Measurements from ENCODE around the gene FCHSD1. TPM values are rescaled to one million over a fixed set of nuclear protein-coding genes. Genes with fewer than 3 reads are reported as not detected.

Gene FCHSD1
- 41.1 TPM for total RNA-seq

GRCh38 chr5:141650851-141651727 is at the start of gene FCHSD1:
Gene FCHSD1 (minus strand): TSS chr5:141651418. CDS start chr5:141651368, 50 bp downstream.
- Histone ChIP-seq H3K9me3 (ENCODE audit: low read depth, low read length) (no peaks in the 10 kb centered on the region), H3K4me3 (ENCODE audit: low read length) (peak within 1 kb of the TSS; percentile 64), H3K4me1 (ENCODE audit: insufficient read depth, low read length) (peaks cover 17% of the 10 kb centered on the region), H3K27me3 (ENCODE audit: insufficient read depth, low read length) (no peaks in the 10 kb centered on the region)

DNA sequence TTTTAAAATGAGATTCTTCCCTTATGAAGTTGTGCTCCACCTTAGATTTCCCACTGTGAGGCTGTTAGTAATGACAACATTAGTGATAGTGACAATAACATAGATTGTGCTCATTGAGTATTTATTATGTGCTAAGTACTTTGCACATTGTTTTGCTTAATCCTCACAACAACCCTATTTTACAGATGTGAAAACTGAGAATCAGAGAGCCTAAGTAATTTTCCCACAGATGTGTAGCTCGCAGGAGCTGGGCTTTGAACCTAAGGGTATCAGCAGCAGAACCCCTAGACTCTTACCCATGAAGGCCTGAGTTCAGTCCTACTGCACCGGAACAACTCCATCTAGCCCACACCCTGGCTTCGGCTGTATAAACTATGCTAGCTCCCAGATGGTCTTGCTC is 46.4 kb upstream of the FCHSD1 start:
- Histone ChIP-seq H3K4me1 (ENCODE audit: insufficient read depth, low read length) (peaks cover 18% of the 10 kb centered on the region), H3K27me3 (ENCODE audit: insufficient read depth, low read length) (peaks cover 35% of the 10 kb centered on the region), H3K9me3 (ENCODE audit: low read depth, low read length) (no peaks in the 10 kb centered on the region), H3K4me3 (ENCODE audit: low read length) (no peak overlapping the region)

GRCh38 chr5:141696431-141696830 is 45.2 kb upstream of the FCHSD1 start:
- H3K4me1 ChIP-seq (ENCODE audit: insufficient read depth, low read length) = peaks cover 19% of the 10 kb centered on the region
- peaks cover 25% of the 10 kb centered on the region for H3K27me3 ChIP-seq (ENCODE audit: insufficient read depth, low read length)

DNA sequence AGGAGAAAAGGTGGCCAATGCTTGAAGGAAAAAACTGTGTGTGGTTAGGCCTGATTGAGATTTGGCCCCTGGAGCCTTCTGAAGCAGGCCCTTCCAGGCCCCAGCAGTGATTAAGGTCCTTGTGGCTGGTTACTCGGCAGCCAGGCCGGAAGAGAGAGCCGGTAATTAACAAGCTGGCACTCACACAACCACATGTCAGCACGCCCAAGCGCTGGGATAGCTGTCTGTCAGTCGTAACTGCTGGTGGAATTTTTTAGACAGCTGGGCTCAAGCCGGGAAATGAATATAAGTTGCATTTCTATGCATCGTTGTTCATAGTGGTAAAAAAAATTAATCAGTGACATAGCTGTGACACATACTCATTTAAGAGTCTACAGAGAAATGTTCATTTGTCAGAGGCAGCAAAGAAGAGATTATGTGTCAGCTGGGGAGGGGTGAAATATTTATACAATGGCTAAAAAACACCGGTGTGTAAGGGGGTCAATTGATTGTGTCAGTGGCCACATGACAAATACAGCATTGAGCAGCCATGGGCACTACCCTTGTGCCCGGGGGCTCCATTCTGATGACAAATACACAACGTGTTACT is 44.5 kb upstream of the FCHSD1 start:
- H3K4me1 ChIP-seq (ENCODE audit: insufficient read depth, low read length) = peaks cover 19% of the 10 kb centered on the region
- no peaks in the 10 kb centered on the region for H3K9me3 ChIP-seq (ENCODE audit: low read depth, low read length)
- no peak overlapping the region for H3K4me3 ChIP-seq (ENCODE audit: low read length)
- peaks cover 25% of the 10 kb centered on the region for H3K27me3 ChIP-seq (ENCODE audit: insufficient read depth, low read length)

More at GRCh38 chr5:141696431-141696830, 45.2 kb upstream of the FCHSD1 start:
- Histone ChIP-seq H3K9me3 (ENCODE audit: low read depth, low read length) (no peaks in the 10 kb centered on the region), H3K4me3 (ENCODE audit: low read length) (no peak overlapping the region)

DNA sequence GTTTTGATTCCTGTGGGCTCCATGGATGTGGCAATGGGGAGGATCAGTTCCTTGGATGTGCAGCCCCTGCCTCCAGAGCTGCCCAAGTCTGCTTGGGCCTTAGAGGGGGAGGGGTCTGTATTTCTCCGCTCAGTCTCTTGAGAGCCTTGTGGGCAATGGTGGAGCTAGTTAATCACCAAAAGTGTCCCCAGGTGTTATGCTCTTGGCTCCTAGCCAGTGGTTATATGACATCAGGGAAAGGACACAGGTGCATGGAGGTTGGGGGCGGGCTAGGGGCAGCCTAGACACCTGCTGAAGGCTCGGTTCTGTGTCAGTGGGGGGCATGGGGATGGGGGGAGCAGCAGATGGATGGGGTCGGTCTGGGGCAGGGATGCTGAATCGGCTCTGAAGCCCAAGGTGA is 43.3 kb upstream of the FCHSD1 start:
- peaks cover 12% of the 10 kb centered on the region for H3K27me3 ChIP-seq (ENCODE audit: insufficient read depth, low read length)
- peaks cover 19% of the 10 kb centered on the region for H3K4me1 ChIP-seq (ENCODE audit: insufficient read depth, low read length)
- no peak overlapping the region for H3K4me3 ChIP-seq (ENCODE audit: low read length)
- no peaks in the 10 kb centered on the region for H3K9me3 ChIP-seq (ENCODE audit: low read depth, low read length)

- Histone ChIP-seq H3K9me3 (ENCODE audit: low read depth, low read length) (no peaks in the 10 kb centered on the region), H3K4me3 (ENCODE audit: low read length) (no peak overlapping the region), H3K4me1 (ENCODE audit: insufficient read depth, low read length) (peaks cover 19% of the 10 kb centered on the region), H3K27me3 (ENCODE audit: insufficient read depth, low read length) (peaks cover 6% of the 10 kb centered on the region)
Measured at GRCh38 chr5:141692919-141693725, 41.9 kb upstream of the FCHSD1 start.

DNA sequence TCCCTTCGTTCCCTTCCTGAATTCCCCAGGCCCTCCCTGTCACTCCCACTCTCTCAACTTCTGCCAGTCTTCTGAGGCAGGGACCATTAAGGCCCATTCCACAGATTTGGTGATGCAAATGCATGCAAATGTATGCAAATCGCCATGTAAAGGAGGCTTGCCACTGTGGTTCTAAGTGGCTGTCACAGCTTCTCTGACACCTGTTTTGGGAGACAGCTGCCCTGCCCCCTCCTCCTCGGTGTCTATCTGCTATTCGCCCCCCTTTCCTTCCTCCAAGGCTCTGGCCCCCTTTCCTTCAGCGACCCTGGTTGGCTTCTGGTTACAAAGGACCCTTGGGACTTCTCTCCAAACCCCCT is 41.3 kb upstream of the FCHSD1 start:
- Histone ChIP-seq H3K9me3 (ENCODE audit: low read depth, low read length) (no peaks in the 10 kb centered on the region), H3K27me3 (ENCODE audit: insufficient read depth, low read length) (peaks cover 6% of the 10 kb centered on the region), H3K4me1 (ENCODE audit: insufficient read depth, low read length) (peaks cover 19% of the 10 kb centered on the region), H3K4me3 (ENCODE audit: low read length) (no peak overlapping the region)

DNA sequence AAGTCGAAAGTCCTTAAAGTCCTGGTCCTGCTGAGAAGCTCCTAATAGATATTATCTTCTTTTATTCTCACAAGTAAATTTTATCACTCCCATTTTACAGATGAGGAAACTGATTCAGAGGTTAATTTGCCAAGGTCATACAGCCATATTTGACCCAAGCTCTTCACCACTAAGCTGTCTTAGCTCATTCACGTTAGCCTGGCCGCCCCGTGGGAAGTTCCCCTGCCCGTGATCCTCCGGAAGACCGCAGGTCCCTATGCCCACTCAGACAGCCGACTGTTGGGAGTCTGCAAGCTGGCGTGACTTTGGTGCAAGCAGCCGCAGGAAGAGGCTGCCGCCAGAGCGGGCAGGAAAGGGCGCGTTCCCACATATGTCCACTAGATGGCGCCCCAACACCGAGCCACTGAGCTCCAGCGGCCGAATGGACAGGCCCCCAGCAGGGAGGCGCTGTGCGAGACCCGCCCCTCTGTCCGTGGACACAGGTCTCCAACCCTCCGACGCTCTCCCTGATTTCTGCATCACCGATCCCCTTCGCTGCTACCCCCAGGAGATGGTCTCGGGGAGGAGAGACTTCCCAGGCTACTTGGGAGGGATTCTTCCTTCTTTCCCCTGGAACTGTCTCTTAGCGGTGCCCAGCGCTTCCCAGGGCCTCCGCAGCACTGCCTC is 40.8 kb upstream of the FCHSD1 start:
- Histone ChIP-seq H3K4me1 (ENCODE audit: insufficient read depth, low read length) (peaks cover 19% of the 10 kb centered on the region), H3K4me3 (ENCODE audit: low read length) (no peak overlapping the region), H3K27me3 (ENCODE audit: insufficient read depth, low read length) (peaks cover 6% of the 10 kb centered on the region), H3K9me3 (ENCODE audit: low read depth, low read length) (no peaks in the 10 kb centered on the region)

- Histone ChIP-seq H3K27me3 (ENCODE audit: insufficient read depth, low read length) (peaks cover 6% of the 10 kb centered on the region), H3K9me3 (ENCODE audit: low read depth, low read length) (no peaks in the 10 kb centered on the region), H3K4me1 (ENCODE audit: insufficient read depth, low read length) (peaks cover 19% of the 10 kb centered on the region), H3K4me3 (ENCODE audit: low read length) (no peak overlapping the region)
Measured at GRCh38 chr5:141691286-141691866, 40.2 kb upstream of the FCHSD1 start.

DNA sequence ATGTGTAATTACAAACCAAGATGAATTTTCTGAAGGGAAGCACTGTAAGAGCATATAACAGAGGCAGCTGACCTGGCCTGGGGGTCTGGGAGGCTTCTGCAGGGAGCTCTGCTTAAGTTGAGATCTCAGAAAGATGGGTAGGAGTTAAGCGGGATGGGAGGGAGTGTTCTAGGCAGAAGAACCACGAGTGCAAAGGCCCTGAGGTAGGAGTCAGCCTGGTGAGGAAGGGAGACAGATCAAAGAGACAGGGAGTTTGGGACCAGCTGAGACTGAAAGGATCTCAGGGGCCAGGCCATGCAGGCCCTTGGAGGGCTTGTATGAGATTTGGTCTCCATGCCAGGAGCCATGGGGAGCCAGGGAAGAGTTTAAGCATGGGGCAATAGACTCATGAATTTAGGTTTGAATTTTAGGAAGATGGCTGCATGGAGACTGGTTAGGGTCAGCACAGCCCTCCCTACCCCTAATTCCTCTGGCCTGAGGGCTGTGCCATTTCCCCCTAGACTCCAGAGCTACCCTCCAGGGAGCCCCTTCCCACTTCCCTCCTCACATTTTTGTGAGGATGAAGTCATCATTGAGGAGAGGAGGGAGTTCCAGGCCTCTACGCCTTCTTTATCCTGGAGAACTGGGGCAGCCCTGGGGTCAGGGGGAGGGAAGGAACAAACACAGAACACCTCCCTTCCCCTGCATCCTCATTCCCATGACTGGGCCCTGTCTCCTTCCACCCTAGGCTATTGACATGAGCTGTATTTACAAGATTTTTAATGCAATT is 35.6 kb upstream of the FCHSD1 start:
- Histone ChIP-seq H3K4me1 (ENCODE audit: insufficient read depth, low read length) (peaks cover 35% of the 10 kb centered on the region), H3K27me3 (ENCODE audit: insufficient read depth, low read length) (peaks cover 6% of the 10 kb centered on the region), H3K4me3 (ENCODE audit: low read length) (no peak overlapping the region), H3K9me3 (ENCODE audit: low read depth, low read length) (no peaks in the 10 kb centered on the region)

GRCh38 chr5:141685591-141685990 is 34.4 kb upstream of the FCHSD1 start:
- H3K4me3 ChIP-seq (ENCODE audit: low read length) = no peak overlapping the region
- H3K4me1 ChIP-seq (ENCODE audit: insufficient read depth, low read length) = peaks cover 40% of the 10 kb centered on the region
- H3K9me3 ChIP-seq (ENCODE audit: low read depth, low read length) = no peaks in the 10 kb centered on the region
- no peaks in the 10 kb centered on the region for H3K27me3 ChIP-seq (ENCODE audit: insufficient read depth, low read length)

- Histone ChIP-seq H3K9me3 (ENCODE audit: low read depth, low read length) (no peaks in the 10 kb centered on the region), H3K27me3 (ENCODE audit: insufficient read depth, low read length) (no peaks in the 10 kb centered on the region), H3K4me3 (ENCODE audit: low read length) (no peak overlapping the region), H3K4me1 (ENCODE audit: insufficient read depth, low read length) (peaks cover 42% of the 10 kb centered on the region)
Measured at GRCh38 chr5:141683596-141684141, 32.5 kb upstream of the FCHSD1 start.

DNA sequence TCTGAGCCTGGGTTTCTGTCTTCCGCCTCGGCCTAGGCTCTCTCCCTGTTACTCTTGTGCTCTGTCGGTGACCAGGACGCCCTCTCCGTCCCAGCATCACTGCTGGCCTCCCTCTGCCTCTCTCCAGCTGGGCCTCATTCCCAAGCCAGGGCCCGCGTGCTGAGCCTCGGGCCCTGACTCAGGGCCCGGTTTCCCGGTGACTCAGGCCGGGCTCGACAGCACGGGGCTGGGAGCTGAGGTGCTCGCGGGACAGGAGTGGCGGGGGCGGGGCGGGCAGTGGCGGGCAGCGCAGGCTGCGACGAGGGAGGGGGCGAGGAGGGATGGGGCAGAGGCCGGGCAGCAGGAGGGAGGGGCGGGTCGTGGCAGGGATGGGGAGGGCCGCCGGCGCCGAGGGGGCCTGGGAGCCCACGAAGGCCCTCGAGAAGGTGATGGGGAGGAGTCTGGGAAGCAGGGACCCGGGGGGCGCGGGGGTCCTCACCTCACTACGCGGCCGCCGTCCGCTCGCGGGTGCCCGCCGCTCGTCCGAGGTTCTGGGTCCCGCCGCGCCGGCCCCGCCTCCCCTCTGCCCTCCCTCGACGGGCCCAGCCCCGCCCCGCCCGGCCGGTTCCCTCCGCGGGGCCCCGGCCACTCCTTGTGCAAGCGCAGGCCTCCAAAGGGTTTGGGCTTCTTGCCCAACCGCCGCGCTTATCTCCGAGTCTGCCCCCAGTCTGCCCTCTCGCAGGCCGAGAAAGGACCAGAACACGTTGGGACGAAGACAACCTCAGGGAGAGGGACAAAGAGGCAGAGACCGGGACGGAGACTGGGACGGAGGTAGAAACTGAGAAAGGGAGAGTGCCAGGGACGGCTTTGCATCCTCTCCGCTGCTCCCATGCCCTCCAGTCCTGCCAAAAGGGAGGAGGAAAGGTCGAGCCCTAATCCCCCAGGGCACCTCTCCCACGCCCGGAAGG is 30.8 kb upstream of the FCHSD1 start, which contains the start of gene ARAP3:
TSS of gene ARAP3 (minus strand) at position 536 of the 947 bp plus-strand sequence. CDS start 1,744 bp downstream, outside the sequence.
- no peaks in the 10 kb centered on the region for H3K27me3 ChIP-seq (ENCODE audit: insufficient read depth, low read length)
- no peaks in the 10 kb centered on the region for H3K9me3 ChIP-seq (ENCODE audit: low read depth, low read length)
- peaks cover 42% of the 10 kb centered on the region for H3K4me1 ChIP-seq (ENCODE audit: insufficient read depth, low read length)
- peak within 1 kb of the TSS; percentile 52 for H3K4me3 ChIP-seq (ENCODE audit: low read length)

Data from mononuclear cell (primary cell).